SK-N-DZ (cell line): ENCODE data around the gene RFX4.
A peak's percentile ranks its signal among the peaks of the same experiment; 100 is the strongest.
"Not testable (repeated sequence)": the region's sequence is repeated elsewhere in the genome, so short reads cannot be mapped to it uniquely, and the experiment has no call there.

Experiments used
- DNase-seq: peaks from one replicate; pipeline ENCODE4 v3.0.0-alpha.2; 2015; ENCODE audit warnings: low spot score

The RFX4 gene

DNA sequence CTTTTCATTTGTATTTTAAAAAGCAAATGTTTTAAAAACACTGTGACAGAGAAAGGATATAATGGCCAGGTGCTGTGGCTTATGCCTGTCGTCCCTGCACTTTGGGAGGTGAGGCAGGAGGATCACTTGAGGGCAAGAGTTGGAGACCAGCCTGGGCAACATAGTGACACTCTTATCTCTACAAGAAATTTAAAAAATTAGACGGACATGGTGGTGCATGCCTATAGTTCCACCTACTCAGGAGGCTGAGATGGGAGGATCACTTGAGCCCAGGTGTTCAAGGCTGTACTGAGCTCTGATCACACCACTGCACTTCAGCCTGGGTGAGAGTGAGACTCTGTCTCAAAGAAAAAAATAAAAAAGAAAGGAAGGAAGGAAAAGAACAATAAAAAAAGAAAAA is 7.8 kb downstream of the RFX4 start:
- DNase-seq, result no peak

DNA sequence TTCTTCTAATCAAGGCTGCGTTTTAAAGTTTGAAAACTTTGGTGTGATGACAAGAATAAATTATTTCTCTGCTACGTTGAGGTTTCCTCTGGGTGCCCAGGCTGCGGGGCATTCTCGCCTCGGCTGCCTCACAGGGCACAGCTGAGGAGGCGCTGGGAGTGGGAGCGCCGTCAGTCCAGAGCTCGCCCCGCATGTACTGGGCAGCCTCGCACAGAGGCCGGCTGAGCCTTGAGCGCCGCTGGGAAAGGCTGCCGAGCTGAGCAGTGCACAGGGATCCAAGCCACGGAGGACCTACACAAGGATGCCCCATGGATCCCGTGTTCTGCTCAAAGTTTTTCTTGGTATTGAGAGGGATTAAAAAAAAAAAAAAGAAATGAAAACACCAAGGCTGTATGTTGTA is 11.6 kb downstream of the RFX4 start:
- no peak for DNase-seq

DNA sequence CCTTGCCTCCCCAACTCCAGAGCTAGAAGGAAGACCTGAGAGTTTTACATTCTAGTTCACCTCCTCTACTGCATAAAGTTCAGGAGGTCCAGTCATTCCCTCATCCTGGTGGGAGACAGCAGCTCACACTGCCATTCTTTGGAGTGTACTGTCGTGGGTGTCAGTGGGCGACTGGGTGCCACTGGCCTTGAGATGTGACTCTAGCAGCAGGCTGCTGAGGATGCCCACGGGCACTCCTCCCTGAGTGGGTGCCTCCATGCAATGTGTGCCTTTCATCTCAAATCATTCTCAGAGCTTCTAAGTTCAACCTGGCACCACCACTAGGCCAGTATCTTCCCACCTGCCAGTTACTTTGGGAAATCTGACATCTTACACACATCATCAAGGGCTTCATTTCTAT is 12.5 kb downstream of the RFX4 start:
- no peak for DNase-seq

DNA sequence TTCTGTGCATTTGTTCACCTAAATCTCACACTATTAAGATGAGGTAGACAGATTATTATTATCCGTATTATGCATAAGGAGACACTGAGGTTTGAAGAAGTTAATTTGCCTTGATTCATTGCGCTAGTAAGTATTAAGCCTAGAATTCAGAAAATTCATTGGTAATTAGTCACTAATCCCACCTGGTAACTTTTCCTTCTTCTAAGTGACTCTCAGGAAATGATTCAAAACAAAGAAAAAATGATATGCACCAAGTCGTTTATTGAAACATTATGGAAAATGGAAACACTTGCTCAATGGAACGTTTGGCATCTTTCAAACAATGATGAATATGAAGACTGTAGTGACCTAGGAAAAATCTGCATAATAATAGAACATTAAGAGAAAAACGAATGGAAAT is 15.2 kb downstream of the RFX4 start:
- no peak for DNase-seq

DNA sequence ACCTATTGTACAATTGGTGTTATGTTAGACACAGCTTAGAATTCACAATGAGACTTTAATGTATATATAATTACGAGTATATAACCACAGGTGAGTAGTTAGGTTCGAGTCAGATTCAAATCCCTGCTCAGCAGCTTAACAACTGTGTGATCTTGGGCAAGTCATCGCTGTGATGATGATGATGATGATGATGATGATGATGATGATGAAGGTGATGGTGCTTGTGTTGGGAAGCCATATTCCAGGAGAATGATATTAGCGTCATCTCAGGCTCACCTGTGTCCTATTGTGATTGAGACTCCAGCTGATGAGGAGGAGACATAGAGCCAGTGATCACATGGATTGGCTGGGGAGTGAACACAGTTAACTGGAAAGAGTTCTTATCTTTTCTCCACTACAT is 16.5 kb downstream of the RFX4 start:
- DNase-seq, result no peak

DNA sequence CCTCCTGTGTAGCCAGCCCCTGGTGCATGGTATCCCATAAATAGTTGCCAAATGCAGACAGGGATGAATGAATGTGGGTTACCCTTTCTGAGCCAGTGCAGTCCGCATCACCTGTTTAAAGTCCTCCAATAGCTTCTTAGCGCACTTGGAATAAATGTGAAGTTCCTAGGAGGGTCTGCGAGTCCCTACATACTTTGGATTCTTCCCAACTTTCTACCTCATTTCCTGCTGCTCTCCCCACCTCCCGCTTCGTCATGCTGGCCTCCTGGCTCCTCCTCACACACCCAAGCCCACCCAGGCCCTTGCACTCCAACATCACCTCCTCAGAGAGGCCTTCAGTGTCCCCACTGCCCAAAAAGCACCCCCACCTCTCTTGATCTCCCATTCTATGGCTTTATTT is 17.7 kb downstream of the RFX4 start:
- DNase-seq, result no peak

DNA sequence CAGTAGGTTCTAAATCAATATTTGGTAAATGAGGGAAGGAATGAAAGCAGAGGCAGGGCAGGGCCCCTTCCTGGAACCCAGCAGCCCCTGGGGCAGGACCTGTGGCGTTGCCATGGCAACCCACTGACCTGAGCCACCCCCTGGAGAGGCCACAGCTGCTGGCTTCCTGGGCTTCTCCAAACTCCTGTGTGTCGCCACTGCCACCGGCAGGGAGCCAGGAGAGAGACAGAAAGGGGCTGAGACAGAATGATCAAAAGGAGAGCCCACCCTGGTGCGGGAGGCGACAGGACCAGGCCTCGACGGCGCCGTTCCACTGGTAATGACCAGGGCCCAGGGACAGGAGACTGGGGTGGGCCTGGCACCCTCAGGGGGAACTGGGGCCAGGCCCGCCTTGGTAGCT is 18.2 kb downstream of the RFX4 start:
- DNase-seq, result peak; percentile 82

DNA sequence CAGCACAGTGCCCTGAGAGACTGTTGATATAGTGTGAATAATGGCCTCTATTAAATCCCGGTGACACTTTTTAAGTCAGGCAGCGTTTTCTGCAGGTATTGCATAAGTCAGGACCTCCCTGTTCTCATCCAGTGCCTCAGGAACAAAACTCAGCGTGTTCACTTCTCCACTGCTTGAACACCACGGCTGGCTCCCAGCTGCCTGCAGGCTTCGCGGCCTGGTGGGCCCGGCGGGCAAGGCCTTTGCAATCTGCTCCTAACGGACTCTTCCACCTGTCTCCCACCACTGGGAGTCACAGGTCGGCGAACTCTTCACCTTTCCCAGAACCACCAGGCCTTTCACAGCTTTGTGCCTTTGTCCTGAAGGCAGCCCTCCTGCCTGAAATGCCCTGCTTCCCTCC is 18.7 kb downstream of the RFX4 start:
- DNase-seq, result no peak

DNA sequence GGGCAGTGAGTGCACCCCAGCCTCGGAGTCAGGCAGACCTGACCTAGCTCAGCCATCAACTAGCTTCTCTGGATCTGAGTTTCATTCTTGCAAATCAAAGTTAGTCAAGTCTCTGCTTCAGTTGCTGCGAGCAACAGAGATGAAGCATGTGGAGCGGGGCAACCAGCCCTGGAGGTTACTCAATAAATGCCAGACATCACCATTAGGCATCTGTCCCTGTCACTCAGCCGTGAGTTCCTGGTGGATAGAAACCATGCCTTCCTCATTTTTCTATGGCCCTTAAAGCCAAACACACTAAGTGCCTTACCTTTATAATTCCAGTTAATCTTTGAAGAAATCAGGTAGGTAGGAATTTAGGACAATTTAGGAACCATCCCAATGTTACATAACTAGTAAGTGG is 19.3 kb downstream of the RFX4 start:
- DNase-seq, result peak; percentile 61

DNA sequence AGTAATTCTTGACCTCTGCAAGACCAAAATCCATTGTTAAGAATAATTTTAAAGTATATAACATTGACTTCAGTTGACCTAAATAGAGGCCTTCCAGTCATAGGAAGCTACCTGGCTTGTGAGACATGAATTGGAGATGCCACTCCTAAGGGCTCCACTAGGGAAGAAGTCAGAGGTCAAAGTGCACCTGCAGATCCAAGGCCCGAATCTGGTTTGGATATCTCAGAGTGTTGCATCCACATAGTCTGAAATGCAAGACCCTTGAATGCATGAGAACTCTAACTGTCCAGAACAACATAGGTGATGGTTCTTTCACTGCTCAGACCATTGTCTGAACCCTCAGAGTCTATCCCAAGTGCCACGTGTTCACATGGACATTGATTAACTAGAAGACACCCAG is 22.4 kb downstream of the RFX4 start:
- no peak for DNase-seq

DNA sequence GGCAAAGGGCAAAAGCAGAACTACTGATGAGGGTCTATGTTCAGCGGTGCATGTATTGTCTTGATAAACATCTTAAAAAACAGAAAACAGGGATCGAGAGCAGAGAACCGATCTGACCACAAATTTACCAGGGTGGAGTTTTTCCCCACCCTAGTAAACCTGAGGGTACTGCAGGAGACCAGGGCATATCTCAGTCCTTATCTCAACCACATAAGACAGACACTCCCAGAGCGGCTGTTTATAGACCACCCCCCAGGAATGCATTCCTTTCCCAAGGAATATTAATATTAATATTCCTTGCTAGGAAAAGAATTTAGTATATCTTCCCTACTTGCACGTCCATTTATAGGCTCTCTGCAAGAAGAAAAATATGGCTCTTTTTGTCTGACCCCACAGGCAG is 37.8 kb downstream of the RFX4 start:
- DNase-seq, result not testable (repeated sequence)

DNA sequence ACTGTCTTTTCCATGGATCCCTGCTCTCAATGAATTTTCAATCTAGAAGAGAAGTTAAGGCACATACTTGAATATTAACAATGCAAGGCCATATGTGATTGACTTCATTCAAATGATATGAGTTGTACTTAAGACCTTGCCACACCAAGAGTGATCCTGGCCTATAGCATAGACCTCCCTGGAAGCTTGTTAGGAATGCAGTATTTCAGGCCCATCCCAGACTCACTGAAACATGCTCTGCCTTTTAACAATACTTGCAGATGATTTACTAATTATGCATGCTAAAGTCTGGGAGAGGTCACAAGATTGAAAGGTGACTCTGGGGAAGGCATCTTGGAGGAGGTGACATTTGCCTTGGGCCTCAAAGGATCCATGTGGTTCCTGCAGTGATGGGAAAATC is 43.2 kb downstream of the RFX4 start:
- DNase-seq, result no peak

DNA sequence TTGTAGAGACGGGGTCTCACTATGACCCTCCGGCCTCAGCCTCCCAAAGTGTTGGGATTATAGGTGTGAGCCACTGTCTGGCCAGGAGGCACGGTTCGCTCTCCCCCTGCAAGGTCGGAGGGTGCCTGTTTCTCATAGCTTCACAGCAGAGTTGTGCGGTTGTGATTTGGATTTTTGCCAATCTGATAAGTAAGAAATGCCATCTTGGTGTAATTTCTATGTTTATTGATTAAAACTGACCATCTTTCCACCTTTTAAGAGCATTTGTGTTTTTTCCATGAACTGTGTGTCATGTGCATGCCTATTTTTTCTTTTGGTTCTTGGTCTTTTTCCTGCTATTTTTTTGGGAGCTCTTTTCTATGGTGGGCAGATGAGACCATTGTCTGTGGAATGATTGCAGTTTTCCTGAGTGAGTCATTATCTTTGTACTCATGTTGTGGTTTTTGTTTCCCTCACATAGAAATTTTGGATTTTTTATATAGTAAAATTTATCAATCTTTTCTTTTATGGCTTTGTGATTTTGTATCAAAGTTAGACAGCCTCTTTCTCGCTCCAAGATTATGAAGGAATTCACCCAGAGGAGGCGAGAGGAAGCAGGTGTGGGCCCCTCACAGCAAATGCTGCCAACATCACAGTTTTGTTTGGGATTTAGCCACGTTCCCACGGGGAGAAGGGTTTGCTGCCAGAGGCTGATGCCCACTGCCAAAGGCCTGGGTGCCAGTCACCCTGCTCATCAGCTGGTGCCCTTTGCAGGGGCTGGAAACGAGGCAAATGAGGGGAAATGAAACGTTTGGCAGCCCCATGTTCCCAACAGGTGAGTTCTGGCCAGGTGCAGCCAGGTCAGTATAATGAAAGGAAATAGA is 47.2 kb downstream of the RFX4 start:
- DNase-seq, result no peak

DNA sequence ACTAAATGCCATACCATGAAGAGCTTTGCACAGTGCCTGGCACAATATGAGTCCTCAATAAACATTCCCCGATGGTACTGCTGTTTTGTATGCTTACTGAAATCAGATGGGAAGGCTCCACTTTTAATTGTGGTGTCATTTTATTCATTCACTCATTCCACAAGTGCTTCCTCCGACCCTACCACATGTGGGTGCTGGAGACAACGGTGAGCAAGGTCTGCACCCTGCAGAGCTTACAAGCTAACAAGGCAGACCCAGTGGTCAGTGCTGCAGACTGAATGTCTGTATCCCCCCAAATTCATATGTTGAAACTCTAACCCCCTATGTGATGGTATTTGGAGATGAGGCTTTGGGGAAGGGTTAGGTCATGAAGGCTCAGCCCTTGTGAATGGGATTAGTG is 48.3 kb downstream of the RFX4 start:
- no peak for DNase-seq

DNA sequence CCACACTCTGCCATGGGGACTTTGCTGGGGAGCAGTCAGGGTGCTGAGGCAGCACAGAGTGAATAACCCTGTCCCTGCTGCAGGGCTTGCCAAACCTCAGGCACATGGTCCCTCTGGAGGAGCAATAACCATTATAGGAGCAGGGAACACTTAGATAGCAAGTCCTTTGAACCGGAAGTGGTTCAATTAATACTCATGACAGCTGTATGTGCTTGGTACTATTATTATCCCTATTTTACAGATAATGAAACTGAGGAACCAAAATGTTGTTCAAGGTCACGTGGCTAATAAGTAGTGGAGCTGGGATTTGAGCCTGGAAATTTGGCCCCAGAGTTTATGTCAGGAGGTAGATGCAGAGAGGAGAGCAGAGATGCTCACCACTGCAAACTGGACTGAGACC is 49.0 kb downstream of the RFX4 start:
- DNase-seq, result no peak

DNA sequence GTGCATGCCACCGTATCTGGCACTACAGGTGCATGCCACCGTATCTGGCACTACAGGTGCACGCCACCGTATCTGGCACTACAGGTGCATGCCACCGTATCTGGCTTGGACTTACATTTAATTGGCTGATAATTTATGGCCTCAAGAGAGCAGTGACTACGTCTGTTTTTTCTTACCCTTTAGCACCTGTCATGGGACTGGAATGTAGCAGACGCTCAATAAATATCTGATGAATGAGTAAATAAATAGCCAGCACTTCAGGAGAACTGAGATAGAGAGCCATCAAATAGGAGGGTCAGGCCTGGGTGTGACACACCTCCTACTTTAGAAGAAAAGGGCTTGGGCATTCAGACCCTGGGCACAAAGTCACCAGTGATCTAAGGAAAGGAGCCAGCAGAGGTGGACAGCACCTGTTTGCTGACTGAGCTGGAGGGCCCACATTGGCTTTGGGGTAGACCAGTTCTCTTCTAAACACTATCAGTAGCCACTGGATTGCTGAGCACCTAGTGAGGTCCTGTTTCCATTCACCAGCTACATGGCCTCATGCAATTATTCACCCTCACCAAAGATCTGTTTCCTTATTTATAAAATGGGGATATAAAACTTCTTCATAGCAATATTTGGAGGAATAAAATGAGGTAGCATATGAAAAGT is 50.1 kb downstream of the RFX4 start:
- no peak for DNase-seq

DNA sequence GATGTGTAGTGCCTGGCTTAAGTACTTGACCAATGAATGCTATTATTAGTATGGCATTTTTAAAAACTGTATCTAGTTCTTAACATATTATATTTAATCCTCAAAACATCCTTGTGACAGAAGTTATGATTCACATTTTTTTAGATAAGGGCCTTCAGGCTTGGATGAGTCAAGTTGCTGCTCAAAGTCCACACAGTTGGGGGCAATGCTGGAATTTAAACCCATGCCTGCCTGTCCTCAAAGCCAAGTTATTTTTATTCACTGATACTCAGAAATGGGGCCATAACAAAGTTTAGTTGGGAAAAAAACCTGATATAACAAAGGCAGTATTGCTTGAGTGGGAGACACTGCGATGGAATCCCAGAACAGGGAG is 50.6 kb downstream of the RFX4 start:
- no peak for DNase-seq

DNA sequence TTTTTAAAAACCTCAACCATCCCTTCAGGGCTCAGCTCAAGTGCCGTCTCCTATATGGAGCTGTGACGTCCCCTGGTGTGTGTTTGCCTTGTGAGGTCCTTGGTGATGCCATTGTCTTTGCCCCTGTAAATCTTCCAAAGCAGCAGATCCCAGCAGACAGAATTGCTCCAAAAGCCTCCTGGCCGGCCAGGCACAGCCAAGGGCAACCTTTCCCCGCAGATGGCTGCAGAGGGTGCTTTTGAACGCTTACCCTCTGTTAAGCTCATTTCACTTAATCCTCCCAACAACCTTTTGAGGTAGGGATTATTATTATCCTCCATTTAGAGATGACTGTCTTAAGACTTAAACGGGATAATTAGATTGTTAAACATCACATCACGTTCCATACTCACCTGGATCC is 51.4 kb downstream of the RFX4 start:
- no peak for DNase-seq

DNA sequence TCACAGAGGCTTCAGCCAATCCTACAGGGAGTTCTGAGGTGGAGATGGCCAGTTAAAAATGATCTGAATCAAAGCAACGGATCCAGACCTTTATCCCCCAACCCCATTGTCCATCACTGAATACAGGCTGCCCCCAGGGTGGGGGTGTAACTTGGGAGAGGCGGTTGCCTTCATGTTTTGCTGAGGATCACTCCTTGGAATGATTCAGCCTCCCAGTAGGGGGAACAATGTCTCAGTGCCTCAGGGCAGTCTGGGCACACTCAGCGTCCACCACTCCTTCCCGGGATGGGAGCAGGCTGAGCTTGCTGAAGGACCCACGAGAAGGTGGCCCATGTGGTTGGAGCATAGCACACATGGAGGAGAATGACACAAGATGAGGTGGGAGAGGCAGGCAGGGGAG is 60.2 kb downstream of the RFX4 start:
- no peak for DNase-seq

DNA sequence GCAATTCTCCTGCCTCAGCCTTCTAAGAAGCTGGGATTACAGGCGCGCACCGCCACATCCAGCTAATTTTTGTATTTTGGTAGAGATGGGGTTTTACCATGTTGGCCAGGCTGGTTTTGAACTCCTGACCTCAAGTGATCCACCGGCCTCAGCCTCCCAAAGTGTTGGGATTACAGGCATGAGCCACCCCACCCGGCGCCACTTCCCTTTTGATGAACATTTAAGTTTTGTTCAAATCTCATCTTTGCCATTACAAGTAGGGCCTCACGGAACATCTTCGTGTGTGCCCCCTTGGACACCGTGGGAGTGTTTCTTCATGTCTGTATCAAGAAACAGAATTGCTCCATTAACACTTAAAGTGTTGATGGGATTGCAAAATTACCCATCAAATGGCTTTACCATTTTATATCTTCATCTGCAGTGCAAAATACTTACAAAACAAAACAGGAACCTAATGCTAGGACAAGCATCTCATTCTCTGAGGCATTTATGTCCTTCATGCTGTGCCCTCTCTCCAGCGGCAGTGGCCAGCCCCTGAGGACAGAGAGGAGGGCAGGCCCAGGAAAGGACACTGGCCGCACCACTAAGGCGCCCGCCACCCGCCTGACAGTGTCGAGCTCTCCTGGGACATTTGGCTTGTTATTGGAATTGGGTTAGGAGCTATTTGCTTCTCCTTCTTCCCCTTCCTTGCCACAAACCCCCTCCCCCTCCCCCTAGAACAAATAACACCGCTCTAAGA is 61.7 kb downstream of the RFX4 start:
- DNase-seq, result no peak

DNA sequence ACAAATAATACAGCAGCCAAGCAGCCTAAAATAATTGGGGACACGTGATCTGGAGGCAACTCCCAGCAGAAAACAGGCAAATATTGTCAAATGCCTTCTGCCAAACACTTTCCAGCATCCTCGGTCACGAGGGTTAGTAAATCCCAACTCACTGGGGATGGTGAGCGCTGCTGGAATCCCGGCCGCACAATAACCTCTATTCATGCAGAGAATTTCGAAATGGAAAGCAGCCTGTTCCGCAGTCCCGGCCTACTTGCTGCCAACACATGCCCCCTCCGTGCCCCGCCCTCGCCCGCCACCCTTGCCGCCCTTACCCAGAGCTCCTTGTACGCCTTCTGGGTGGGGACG is 62.2 kb downstream of the RFX4 start:
- no peak for DNase-seq

DNA sequence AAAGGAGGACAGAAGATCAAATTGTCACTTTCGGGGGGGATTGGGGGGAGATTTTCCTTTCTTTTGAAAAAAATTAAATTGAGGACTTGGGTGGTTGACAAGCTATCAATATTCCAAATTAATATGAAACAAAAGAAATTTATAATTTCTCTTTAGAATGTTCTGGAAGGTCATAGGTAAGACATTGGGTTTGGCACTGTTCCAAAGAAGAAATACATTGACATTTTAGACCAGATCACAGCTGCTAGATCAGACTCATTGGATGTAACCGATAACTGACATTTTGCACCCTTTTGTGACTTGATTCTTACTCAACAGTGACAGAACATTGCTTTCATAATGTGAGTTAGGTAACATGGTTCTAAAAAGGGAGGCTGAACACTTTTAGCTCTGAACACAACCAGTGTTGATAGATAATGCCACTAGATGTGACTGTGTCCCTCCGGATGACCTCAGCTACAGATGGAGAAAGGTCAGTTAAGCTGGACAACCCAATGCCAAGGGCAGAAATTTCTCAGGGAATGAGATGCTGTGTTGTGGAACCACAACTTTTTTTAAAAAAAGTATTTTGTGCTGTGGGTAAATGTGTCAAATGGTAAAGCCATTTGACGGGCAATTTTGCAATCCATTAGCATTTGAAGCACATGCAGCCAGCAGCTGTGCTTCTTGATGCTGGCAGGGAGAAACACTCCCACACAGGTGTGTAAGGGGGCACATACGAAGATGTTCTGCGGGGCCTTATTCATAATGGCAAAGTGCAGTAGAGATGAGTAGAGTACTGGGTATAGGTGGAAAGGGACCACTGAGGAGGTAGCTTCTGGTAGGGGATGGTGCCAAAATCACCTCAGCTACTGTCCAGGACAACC is 62.9 kb downstream of the RFX4 start:
- DNase-seq, result no peak
